K562 (cell line): ENCODE measurements around the gene ZNF521. TPM values are rescaled to one million over a fixed set of nuclear protein-coding genes. Genes with fewer than 3 reads are reported as not detected.

Experiments
- ATAC-seq: fragments of 200-7000 bp; cut with Tn5 transposase; 3 replicates; pipeline ENCODE4 v1.9.1; 2020; ENCODE audit warnings: moderate library complexity
- BruUV-seq: library from RNA; stranded (reverse); fragments of 400-500 nt; replicated peaks from 2 replicates; lab custom pipeline; 2021; lab: Mats Ljungman, UMichigan
- CTCF ChIA-PET: fragments of 300-600 bp; formaldehyde crosslinking; extraction: SDS; loops from one replicate; lab custom pipeline; 2021; ENCODE audit warnings: low intra/inter-chr PET ratio; lab: Yijun Ruan, JAX
- POLR2A ChIA-PET: fragments of 300-600, 350-650 bp; sonication (Branson Sonifier 250); formaldehyde crosslinking; extraction: SDS; loops from one replicate; lab custom pipeline; 2021; ENCODE audit warnings: antibody characterized with exemption, inconsistent platforms; lab: Yijun Ruan, JAX
- DNase-seq, 4 experiments: peaks; one replicate each; pipeline versions ENCODE4 v3.0.0 to v3.0.0-alpha.2; 2011 to 2018; ENCODE audit warnings: low spot score in 3 of 4, mixed read lengths in 3 of 4; ENCODE audit errors: extremely low read depth in 1 of 4
- FAIRE-seq: peaks from 2 replicates; lab custom pipeline; 2011; peaks lifted over from hg19 to GRCh38; lab: Jason Lieb, UNC
- H2AFZ ChIP-seq: 2 replicates; pipeline ENCODE4 v1.6.0; 2011; ENCODE audit warnings: low read depth, low read length, control low read depth, inconsistent platforms
- H3K27ac ChIP-seq: fragments of 200-600 bp; 3 replicates; pipeline ENCODE4 v1.8.0; 2011; ENCODE audit warnings: low read depth, mild to moderate bottlenecking, control low read depth, inconsistent platforms, low read length, moderate library complexity, mixed read lengths; ENCODE audit errors: extremely low read depth
- H3K27me3 ChIP-seq, 2 experiments: fragments of 300-600 bp in 1 of 2; 2 replicates in 1 of 2; 3 replicates in 1 of 2; pipeline versions ENCODE4 v1.6.0 to v1.8.0; 2011; ENCODE audit warnings: inconsistent platforms in 2 of 2, low read length in 2 of 2, mild to moderate bottlenecking in 1 of 2, mixed read lengths in 1 of 2, moderate library complexity in 1 of 2; ENCODE audit not compliant: control insufficient read depth in 2 of 2, insufficient read depth in 2 of 2
- H3K36me3 ChIP-seq: fragments of 300-600 bp; 3 replicates; pipeline ENCODE4 v1.8.0; 2011; ENCODE audit warnings: mild to moderate bottlenecking, low read length, inconsistent platforms; ENCODE audit not compliant: control insufficient read depth, insufficient read depth
- H3K4me1 ChIP-seq, 2 experiments: fragments of 200-600 bp in 1 of 2; replicated peaks in 1 of 2; 2 replicates in 1 of 2; 3 replicates in 1 of 2; pipeline versions ENCODE4 v1.5.1 to v1.8.0; 2011; ENCODE audit warnings: inconsistent platforms in 2 of 2, low read length in 2 of 2, mild to moderate bottlenecking in 1 of 2, mixed read lengths in 1 of 2, moderate library complexity in 1 of 2; ENCODE audit not compliant: control insufficient read depth in 2 of 2, insufficient read depth in 2 of 2
- H3K4me2 ChIP-seq: 2 replicates; pipeline ENCODE4 v1.6.1; 2011; ENCODE audit warnings: low read length, control low read depth, inconsistent platforms, mixed read lengths; ENCODE audit not compliant: insufficient read depth
- H3K4me3 ChIP-seq: fragments of 200-600 bp; sonication (generic), shearing (Covaris generic); 2 replicates; pipeline ENCODE4 v1.5.1; 2016; ENCODE audit warnings: control low read depth, inconsistent platforms
- H3K79me2 ChIP-seq: fragments of 200-600 bp; 3 replicates; pipeline ENCODE4 v1.8.0; 2011; ENCODE audit warnings: low read length, inconsistent platforms; ENCODE audit not compliant: control insufficient read depth, insufficient read depth
- H3K9ac ChIP-seq, 2 experiments: 2 replicates each; pipeline versions ENCODE4 v1.6.0 to v1.6.1; 2011; ENCODE audit warnings: low read depth in 2 of 2, low read length in 2 of 2, control low read depth in 1 of 2, inconsistent platforms in 1 of 2, mild to moderate bottlenecking in 1 of 2, mixed read lengths in 1 of 2; ENCODE audit not compliant: insufficient read depth in 1 of 2
- H3K9me1 ChIP-seq: one replicate; pipeline ENCODE4 v1.6.0; 2011; ENCODE audit warnings: inconsistent platforms, mild to moderate bottlenecking, low read length, moderate library complexity; ENCODE audit not compliant: control insufficient read depth, insufficient read depth
- H3K9me3 ChIP-seq: replicated peaks from 2 replicates; pipeline ENCODE4 v1.5.1; 2011; ENCODE audit warnings: low read depth, low read length, inconsistent platforms; ENCODE audit not compliant: control insufficient read depth, insufficient read depth
- H4K20me1 ChIP-seq: replicated peaks from 2 replicates; pipeline ENCODE4 v1.6.1; 2011; ENCODE audit warnings: low read length, inconsistent platforms, mixed read lengths; ENCODE audit not compliant: control insufficient read depth, insufficient read depth
- CEBPG ChIP-seq, 3 experiments: fragments of 200-800 bp in 1 of 3; sonication (Bioruptor generic) in 1 of 3; sonication (generic) in 1 of 3; formaldehyde crosslinking in 1 of 3; IDR thresholded peaks in 2 of 3; conservative IDR thresholded peaks in 1 of 3; 2 replicates each; pipeline versions ENCODE4 v1.6.1 to v1.8.0; 2016 to 2022; ENCODE audit warnings: missing compliant biosample characterization in 2 of 3, missing genetic modification characterization in 2 of 3, mild to moderate bottlenecking in 1 of 3, missing genetic modification reagents in 1 of 3
- CHD1 ChIP-seq: fragments of 200-600 bp; sonication (generic); IDR thresholded peaks from one replicate; pipeline ENCODE4 v1.6.1; 2012; ENCODE audit warnings: mild to moderate bottlenecking, moderate library complexity, low read length, inconsistent platforms
- CHD4 ChIP-seq: fragments of 200-600 bp; sonication (generic); IDR thresholded peaks from 3 replicates; pipeline ENCODE4 v1.6.1; 2012; ENCODE audit warnings: low read depth, mild to moderate bottlenecking, mixed read lengths, low read length, inconsistent platforms; ENCODE audit not compliant: insufficient read depth, insufficient replicate concordance, poor library complexity, severe bottlenecking
- HDAC2 ChIP-seq: fragments of 450-650 bp; IDR thresholded peaks from 2 replicates; pipeline ENCODE4 v1.6.1; 2016; ENCODE audit warnings: mild to moderate bottlenecking
- NFATC3 ChIP-seq: fragments of 450-650 bp; IDR thresholded peaks from 2 replicates; pipeline ENCODE4 v1.6.1; 2017; ENCODE audit warnings: mild to moderate bottlenecking
- PTTG1 ChIP-seq: fragments of 450-650 bp; IDR thresholded peaks from 2 replicates; pipeline ENCODE4 v1.6.1; 2016; ENCODE audit warnings: low read depth, mild to moderate bottlenecking, missing genetic modification characterization, missing compliant biosample characterization
- ZNF583 ChIP-seq: fragments of 250-450 bp; sonication (Bioruptor Pico); IDR thresholded peaks from 2 replicates; pipeline ENCODE4 v1.4.0; 2020
- WGBS: fragments of 100-300 bp; shearing (Covaris generic); methylation state at CpG from one replicate; pipeline ENCODE4 v1.1.6; 2016; ENCODE audit warnings: low coverage, mixed read lengths; ENCODE audit not compliant: insufficient coverage; ENCODE audit errors: missing lambda C conversion rate; 5-methylcytosine and 5-hydroxymethylcytosine counted together
- in situ Hi-C: fragments of 300-500 bp; cut with MboI; formaldehyde crosslinking; loops from 4 replicates; pipeline ENCODE4 v1.15.0; 2018; ENCODE audit warnings: inconsistent platforms, mixed read lengths
- intact Hi-C: fragments of 100-400 bp; cut with micrococcal nuclease; formaldehyde crosslinking; loops from 2 replicates; pipeline ENCODE4 v1.14.2; 2022
- polyA plus RNA-seq, 8 experiments: library from polyadenylated mRNA; depleted of rRNA in 4 of 8; stranded (reverse) in 5 of 8; unstranded in 3 of 8; fragments of >200 nt; fragmentation: Nextera tagmentation in 2 of 8; fragmentation: Illumina TruSeq in 1 of 8; extraction: Ambion mirVana in 2 of 8; extraction: Trizol in 1 of 8; gene quantifications; 2 replicates each; pipeline versions ENCODE4 v1.2.1 to v1.2.3, GENCODE V29; 2011 to 2014; ENCODE audit warnings: inconsistent platforms in 1 of 8, missing spikeins in 1 of 8
- total RNA-seq, 7 experiments: library from RNA; depleted of rRNA in 6 of 7; stranded (reverse); fragments of >200 nt in 6 of 7; fragmentation: Illumina TruSeq in 2 of 7; extraction: Trizol in 2 of 7; gene quantifications; 2 replicates each; pipeline versions ENCODE4 v1.2.1 to v1.2.3, GENCODE V29; 2011 to 2021; ENCODE audit warnings: low replicate concordance in 1 of 7
- TF ChIP-seq, protein P1 (sequence below): fragments of 200-800 bp; sonication (Bioruptor generic); IDR thresholded peaks from 2 replicates; pipeline ENCODE4 v1.6.1; 2017; ENCODE audit warnings: missing genetic modification characterization, missing compliant biosample characterization

The ZNF521 gene
- total and polyA plus RNA-seq, 9 of the 15 experiments (the other 6 are each of a cell fraction or from before 2014, with no cell fraction given), result 1.2 to 5.8 (median 1.6) TPM

DNA sequence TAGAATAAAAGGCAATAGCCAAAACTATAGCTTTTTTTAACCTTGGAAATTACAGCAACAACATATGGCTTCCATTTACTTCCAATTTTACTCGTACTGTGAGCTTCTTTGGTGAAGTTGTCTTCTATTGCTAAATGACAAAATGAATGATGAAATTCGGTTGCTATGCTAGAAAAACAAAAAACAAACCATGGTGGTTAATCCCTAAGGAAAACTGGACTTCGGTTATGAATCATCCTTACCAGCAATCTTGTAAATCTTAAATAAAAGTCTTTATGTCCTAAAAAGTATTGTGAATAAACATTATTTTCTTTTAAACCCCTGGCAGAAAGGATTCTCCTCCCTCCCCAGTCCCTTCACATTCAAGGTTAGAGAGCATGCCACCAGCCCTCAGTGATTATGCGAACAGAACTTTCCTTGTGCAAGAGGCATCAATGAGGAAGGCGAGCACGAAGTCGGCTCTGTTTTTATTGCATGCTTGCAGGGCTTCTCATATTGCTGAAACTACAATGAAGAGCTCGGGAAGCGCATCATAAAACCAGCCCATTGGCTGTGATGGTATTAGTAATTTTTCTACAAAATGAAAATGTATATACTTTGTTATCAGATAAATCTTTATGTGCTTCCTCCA, 62.9 kb downstream of the ZNF521 start:
- intact Hi-C loops (no loop called here), in situ Hi-C loops (no loop called here)
- H3K9me3 ChIP-seq, result no peaks in the 10 kb centered on the region
- ATAC-seq (no peak), DNase-seq (no peak), FAIRE-seq (no peak)
- no peak overlapping the region for H3K4me3 ChIP-seq
- ChIA-PET CTCF (no interaction called here), POLR2A (interaction anchor here (0.5 to 1.1 kb wide), 3 partner anchors 19 to 124 kb away, joined by 3 to 4 read pairs (median 3); no protein-coding TSS in a partner anchor)
- H3K27me3 ChIP-seq, result no peaks in the 10 kb centered on the region; a peak in 1 of 5 replicates
- no peak overlapping the region for H3K9ac ChIP-seq
- no peaks in the 10 kb centered on the region for H3K79me2 ChIP-seq
- no peak overlapping the region for H3K4me2 ChIP-seq
- no peaks in the 10 kb centered on the region for H3K36me3 ChIP-seq
- 1% methylated on average over 9 of the region's 9 CpGs for WGBS
- H3K9me1 ChIP-seq, result no peaks in the 10 kb centered on the region
- no peaks in the 10 kb centered on the region for H3K4me1 ChIP-seq
- H3K27ac ChIP-seq, result no peak overlapping the region
- TF ChIP-seq ZNF583 (CRISPR knock-in tag), result no peak
- TF ChIP-seq CEBPG (CRISPR knock-in tag; IDR thresholded peaks at IDR 0.05), result no peak
- TF ChIP-seq CEBPG (tag; conservative IDR thresholded peaks at IDR 0.05 in 1 of 2, IDR thresholded peaks at IDR 0.05 in 1 of 2), result peak; percentile 35 to 77; a peak in 3 of 4 replicates
- no peak overlapping the region for H2AFZ ChIP-seq
- no TSS peak for BruUV-seq
- no peaks in the 10 kb centered on the region for H4K20me1 ChIP-seq

DNA sequence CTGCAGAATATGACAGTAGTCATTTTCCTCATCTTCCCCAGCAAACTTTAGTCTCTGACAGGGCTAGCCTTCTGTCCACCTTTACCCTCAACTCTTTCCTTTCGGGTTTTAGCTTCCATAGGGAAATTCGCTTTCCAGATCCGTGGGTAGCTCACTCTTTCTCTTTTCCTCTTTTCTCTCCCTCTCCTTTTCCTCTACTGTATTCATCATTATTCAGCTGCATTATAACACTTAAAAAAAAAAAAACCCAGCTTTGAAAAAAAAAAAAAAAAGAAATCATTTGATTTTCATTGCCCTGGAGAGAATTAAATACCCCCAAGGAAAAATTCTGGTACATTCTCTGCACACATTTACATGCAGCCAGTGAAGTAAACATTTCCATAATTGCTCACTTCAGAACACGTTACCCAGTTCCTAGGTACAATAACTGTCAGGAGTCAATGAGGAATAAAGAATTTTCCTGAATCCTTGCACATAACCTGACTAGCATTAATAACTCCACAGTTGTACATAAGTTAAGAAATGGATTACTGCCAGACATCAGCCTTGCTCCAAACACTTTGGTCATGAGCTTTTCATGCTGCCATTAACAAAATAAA, 63.5 kb downstream of the ZNF521 start:
- Histone ChIP-seq H2AFZ (no peak overlapping the region), H3K4me2 (no peak overlapping the region), H3K27me3 (no peaks in the 10 kb centered on the region; a peak in 1 of 5 replicates), H3K36me3 (no peaks in the 10 kb centered on the region), H3K4me3 (no peak overlapping the region), H4K20me1 (no peaks in the 10 kb centered on the region), H3K79me2 (no peaks in the 10 kb centered on the region), H3K9me1 (no peaks in the 10 kb centered on the region), H3K4me1 (no peaks in the 10 kb centered on the region), H3K27ac (no peak overlapping the region), H3K9ac (no peak overlapping the region), H3K9me3 (no peaks in the 10 kb centered on the region)
- DNase-seq (no peak), FAIRE-seq (no peak), ATAC-seq (no peak)
- in situ Hi-C loops, result no loop called here
- POLR2A ChIA-PET, result interaction anchor here (0.5 to 1.1 kb wide), 4 partner anchors 18 to 510 kb away, joined by 3 to 4 read pairs (median 3); no protein-coding TSS in a partner anchor
- TF ChIP-seq PTTG1 (tag) (no peak), NFATC3 (no peak), CHD1 (no peak), CHD4 (no peak), HDAC2 (no peak)
- TF ChIP-seq, protein P1, sequence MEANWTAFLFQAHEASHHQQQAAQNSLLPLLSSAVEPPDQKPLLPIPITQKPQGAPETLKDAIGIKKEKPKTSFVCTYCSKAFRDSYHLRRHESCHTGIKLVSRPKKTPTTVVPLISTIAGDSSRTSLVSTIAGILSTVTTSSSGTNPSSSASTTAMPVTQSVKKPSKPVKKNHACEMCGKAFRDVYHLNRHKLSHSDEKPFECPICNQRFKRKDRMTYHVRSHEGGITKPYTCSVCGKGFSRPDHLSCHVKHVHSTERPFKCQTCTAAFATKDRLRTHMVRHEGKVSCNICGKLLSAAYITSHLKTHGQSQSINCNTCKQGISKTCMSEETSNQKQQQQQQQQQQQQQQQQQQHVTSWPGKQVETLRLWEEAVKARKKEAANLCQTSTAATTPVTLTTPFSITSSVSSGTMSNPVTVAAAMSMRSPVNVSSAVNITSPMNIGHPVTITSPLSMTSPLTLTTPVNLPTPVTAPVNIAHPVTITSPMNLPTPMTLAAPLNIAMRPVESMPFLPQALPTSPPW, result no peak
- intact Hi-C loops, result no loop called here
- no TSS peak for BruUV-seq
- CTCF ChIA-PET, result no interaction called here
- WGBS, result 4% methylated on average over 4 of the region's 4 CpGs
